Thoracic aorta (tissue), 2 donors: ENCODE data around the gene DBP. TPM values are rescaled to one million over a fixed set of nuclear protein-coding genes. Genes with fewer than 3 reads are reported as not detected.
"Not testable (repeated sequence)": the region's sequence is repeated elsewhere in the genome, so short reads cannot be mapped to it uniquely, and the experiment has no call there.

ENCODE experiments used
- ATAC-seq: fragments of 150-250 bp; one replicate; pipeline ENCODE4 v1.8.0; 2017; ENCODE audit warnings: low read depth; ENCODE audit not compliant: insufficient number of reproducible peaks, low FRiP score
- DNase-seq: peaks from one replicate; pipeline ENCODE4 v3.0.0-alpha.2; 2020; ENCODE audit warnings: low spot score
- H3K27ac ChIP-seq, 2 donors: fragments of 200-600 bp; sonication (generic); 1 replicate in 1 of 2; 2 replicates in 1 of 2; pipeline ENCODE4 v1.5.1; 2016; ENCODE audit warnings: mild to moderate bottlenecking in 2 of 2, moderate library complexity in 2 of 2
- H3K27me3 ChIP-seq: fragments of 200-600 bp; sonication (generic); replicated peaks from 2 replicates; pipeline ENCODE4 v1.6.0; 2016; ENCODE audit warnings: mild to moderate bottlenecking; ENCODE audit not compliant: insufficient read depth
- H3K36me3 ChIP-seq: fragments of 200-600 bp; sonication (generic); one replicate; pipeline ENCODE4 v1.5.1; 2016
- H3K4me1 ChIP-seq, 2 donors: fragments of 200-600 bp; sonication (generic); 1 replicate in 1 of 2; 2 replicates in 1 of 2; pipeline versions ENCODE4 v1.5.1 to v1.6.0; 2016; ENCODE audit warnings: low read depth in 2 of 2, mild to moderate bottlenecking in 1 of 2; ENCODE audit not compliant: control insufficient read depth in 1 of 2
- H3K4me3 ChIP-seq: fragments of 200-600 bp; sonication (generic); 2 replicates; pipeline ENCODE4 v1.5.1; 2016; ENCODE audit warnings: mild to moderate bottlenecking
- H3K9me3 ChIP-seq: fragments of 200-600 bp; sonication (generic); 2 replicates; pipeline ENCODE4 v1.5.1; 2016
- total RNA-seq, 2 donors: library from RNA; depleted of rRNA; stranded (reverse); fragments of >200 nt; gene quantifications; one replicate each; pipeline versions ENCODE4 v1.1.0 to v1.2.3, GENCODE V29; 2016
- TF ChIP-seq, protein P1 (sequence below): fragments of 200-600 bp; sonication (generic); IDR thresholded peaks from one replicate; pipeline ENCODE4 v1.5.1; 2019; ENCODE audit warnings: antibody characterized with exemption

The DBP gene, protein sequence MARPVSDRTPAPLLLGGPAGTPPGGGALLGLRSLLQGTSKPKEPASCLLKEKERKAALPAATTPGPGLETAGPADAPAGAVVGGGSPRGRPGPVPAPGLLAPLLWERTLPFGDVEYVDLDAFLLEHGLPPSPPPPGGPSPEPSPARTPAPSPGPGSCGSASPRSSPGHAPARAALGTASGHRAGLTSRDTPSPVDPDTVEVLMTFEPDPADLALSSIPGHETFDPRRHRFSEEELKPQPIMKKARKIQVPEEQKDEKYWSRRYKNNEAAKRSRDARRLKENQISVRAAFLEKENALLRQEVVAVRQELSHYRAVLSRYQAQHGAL
- 10 to 100 TPM in 1 of 2 donors, 1 to 10 TPM in 1; 3.9 to 15.0 TPM for total RNA-seq

DNA sequence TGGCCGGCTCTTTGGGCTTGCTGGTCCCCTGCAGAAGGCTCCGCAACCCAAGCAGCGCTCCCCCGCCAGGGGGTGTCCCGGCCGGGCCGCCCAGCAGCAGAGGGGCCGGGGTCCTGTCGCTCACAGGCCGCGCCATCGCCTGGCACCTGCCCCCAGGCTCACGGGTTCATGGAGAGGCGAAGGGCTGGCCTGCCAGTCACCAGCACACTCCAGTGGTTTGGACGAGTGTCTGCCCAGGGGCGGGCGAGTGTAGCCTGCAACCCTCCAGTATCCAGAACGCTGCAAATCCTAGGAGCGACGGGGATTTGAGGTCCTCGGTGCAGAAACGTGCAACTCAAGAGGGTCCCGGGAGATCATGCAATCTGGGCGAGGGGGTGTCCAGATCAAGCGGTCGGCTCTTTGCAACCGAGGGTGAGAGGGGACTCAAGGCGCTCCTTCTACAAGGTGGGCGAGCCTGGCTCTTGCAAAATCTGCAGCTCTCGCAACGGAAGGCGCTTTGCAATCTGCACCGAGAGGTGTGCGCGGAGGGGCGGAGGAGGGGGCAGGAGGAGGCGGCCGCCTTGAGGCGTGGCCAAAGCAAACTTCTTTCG lies at the start of gene DBP:
Gene DBP, minus strand, starts transcription at position 521 of the 590 bp plus-strand sequence. Its CDS starts 385 bp downstream, at position 136.
- no peaks in the 10 kb centered on the region for H3K36me3 ChIP-seq
- ATAC-seq (no peak), DNase-seq (no peak)
- H3K27me3 ChIP-seq = no peaks in the 10 kb centered on the region
- H3K4me1 ChIP-seq = peaks cover 26 to 50% of the 10 kb centered on the region in 2 donors
- peak within 1 kb of the TSS; percentile 97 to 98 for H3K27ac ChIP-seq
- peak within 1 kb of the TSS; percentile 90 for H3K4me3 ChIP-seq
- TF ChIP-seq, protein P1, sequence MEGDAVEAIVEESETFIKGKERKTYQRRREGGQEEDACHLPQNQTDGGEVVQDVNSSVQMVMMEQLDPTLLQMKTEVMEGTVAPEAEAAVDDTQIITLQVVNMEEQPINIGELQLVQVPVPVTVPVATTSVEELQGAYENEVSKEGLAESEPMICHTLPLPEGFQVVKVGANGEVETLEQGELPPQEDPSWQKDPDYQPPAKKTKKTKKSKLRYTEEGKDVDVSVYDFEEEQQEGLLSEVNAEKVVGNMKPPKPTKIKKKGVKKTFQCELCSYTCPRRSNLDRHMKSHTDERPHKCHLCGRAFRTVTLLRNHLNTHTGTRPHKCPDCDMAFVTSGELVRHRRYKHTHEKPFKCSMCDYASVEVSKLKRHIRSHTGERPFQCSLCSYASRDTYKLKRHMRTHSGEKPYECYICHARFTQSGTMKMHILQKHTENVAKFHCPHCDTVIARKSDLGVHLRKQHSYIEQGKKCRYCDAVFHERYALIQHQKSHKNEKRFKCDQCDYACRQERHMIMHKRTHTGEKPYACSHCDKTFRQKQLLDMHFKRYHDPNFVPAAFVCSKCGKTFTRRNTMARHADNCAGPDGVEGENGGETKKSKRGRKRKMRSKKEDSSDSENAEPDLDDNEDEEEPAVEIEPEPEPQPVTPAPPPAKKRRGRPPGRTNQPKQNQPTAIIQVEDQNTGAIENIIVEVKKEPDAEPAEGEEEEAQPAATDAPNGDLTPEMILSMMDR = no peak
- H3K9me3 ChIP-seq = no peaks in the 10 kb centered on the region

DNA sequence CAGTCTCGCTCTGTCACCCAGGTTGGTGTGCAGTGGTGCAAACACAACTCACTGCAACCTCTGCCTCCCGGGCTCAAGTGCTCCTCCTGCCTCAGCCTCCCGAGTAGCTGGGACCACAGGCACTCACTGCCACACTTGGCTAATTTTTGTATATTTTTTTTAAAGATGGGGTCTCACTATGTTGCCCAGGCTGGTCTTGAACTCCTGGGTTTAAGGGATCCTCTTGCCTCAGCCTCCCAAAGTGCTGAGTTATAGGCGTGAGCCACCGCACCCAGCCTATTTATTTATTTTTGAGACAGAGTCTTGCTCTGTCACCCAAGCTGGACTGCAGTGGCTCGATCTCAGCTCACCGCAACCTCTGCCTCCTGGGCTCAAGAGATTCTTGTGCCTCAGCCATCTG lies 49.5 kb upstream of the DBP start:
- not testable (repeated sequence) for ATAC-seq, H3K27me3 ChIP-seq, H3K4me3 ChIP-seq, DNase-seq, H3K9me3 ChIP-seq, H3K4me1 ChIP-seq, H3K27ac ChIP-seq, H3K36me3 ChIP-seq

DNA sequence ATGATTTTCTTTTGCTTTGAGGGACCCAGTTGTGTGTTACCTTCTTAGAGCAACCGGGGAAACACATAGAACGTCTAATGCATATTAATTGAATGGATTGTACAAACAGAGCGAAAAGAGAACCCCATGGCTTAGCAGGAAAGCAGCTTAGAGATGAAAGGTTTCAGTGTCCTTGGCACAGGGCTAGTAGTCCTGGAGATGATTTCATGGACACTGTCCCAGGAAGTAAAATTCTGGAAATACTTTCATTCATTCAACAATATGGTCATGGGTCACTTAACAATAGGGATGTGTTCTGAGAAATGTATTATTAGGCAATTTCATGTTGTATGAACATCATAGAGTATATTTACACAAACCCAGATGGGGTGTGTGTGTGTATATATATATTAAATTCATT lies 48.9 kb upstream of the DBP start:
- Histone ChIP-seq H3K27me3 (no peaks in the 10 kb centered on the region), H3K27ac (no peak overlapping the region), H3K36me3 (no peaks in the 10 kb centered on the region), H3K9me3 (no peaks in the 10 kb centered on the region), H3K4me1 (no peaks in the 10 kb centered on the region), H3K4me3 (no peak overlapping the region)
- TF ChIP-seq, protein P1 = no peak
- ATAC-seq (no peak), DNase-seq (no peak)

DNA sequence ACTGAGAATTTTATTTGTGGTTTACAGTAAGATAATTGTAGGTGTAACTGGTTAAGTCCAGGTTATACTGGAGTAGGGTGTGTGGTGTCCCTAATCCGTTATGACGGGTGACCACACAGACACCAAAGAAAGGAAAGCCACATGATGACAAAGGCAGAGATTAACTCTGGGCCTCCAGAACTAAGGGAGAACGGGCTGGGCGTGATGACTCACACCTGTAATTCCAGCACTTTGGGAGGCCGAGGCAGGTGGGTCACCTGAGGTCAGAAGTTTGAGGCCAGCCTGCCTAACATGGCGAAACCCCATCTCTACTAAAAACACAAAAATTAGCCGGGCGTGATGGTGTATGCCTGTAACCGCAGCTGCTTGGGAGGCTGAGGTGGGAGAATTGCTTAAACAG lies 48.4 kb upstream of the DBP start:
- H3K4me3 ChIP-seq = no peak overlapping the region
- no peaks in the 10 kb centered on the region for H3K36me3 ChIP-seq
- DNase-seq (no peak), ATAC-seq (no peak)
- no peaks in the 10 kb centered on the region for H3K9me3 ChIP-seq
- TF ChIP-seq, protein P1 = no peak
- no peaks in the 10 kb centered on the region for H3K4me1 ChIP-seq
- no peak overlapping the region for H3K27ac ChIP-seq
- no peaks in the 10 kb centered on the region for H3K27me3 ChIP-seq

DNA sequence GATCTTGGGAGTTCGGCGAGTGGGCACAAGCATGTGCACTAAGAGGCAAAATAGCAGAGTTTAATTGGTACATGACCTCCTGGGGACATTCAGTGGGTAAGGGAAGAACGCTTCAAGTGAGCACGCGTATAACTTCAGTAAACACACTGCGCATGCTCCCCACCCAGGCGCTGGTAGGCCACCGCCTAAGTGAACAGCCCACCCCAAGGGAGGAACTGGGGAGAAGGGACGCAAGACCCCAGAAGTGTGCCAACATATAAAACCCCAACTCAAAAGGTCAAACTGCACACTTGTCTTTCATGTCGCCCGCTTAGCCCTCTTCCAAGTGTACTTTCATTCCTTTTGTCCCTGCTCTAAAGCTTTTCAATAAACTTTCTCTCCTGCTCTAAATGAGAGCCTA lies 46.2 kb upstream of the DBP start:
- Histone ChIP-seq H3K27me3 (no peaks in the 10 kb centered on the region), H3K9me3 (no peaks in the 10 kb centered on the region), H3K36me3 (no peaks in the 10 kb centered on the region), H3K4me1 (no peaks in the 10 kb centered on the region), H3K27ac (no peak overlapping the region), H3K4me3 (peak overlapping the region; percentile 16)
- ATAC-seq (no peak), DNase-seq (no peak)
- TF ChIP-seq, protein P1 = no peak
